GM21786 (cell line): Measurements from ENCODE around the gene TCF4.

Experiments used
- ATAC-seq: cut with Tn5 transposase; IDR thresholded peaks from one replicate; pipeline ENCODE4 v1.9.1; 2021; ENCODE audit not compliant: unreplicated experiment

TCF4 gene

GRCh38 chr18:55328301-55328700 lies 259.7 kb downstream of the TCF4 start:
- ATAC-seq, result no peak

GRCh38 chr18:55327454-55327853 lies 260.5 kb downstream of the TCF4 start:
- no peak for ATAC-seq

GRCh38 chr18:55326134-55326533 lies 261.9 kb downstream of the TCF4 start:
- ATAC-seq, result no peak

- no peak for ATAC-seq
Measured at GRCh38 chr18:55324166-55324565, 263.8 kb downstream of the TCF4 start.

GRCh38 chr18:55323051-55323994 lies 264.7 kb downstream of the TCF4 start:
- ATAC-seq, result no peak

GRCh38 chr18:55322178-55322735 lies 265.7 kb downstream of the TCF4 start:
- peak; percentile 58 for ATAC-seq

GRCh38 chr18:55321265-55322177 lies 266.5 kb downstream of the TCF4 start:
- peak; percentile 67 for ATAC-seq

- ATAC-seq, result no peak
Measured at GRCh38 chr18:55320424-55321264, 267.3 kb downstream of the TCF4 start.

GRCh38 chr18:55319459-55320193 lies 268.4 kb downstream of the TCF4 start:
- no peak for ATAC-seq

GRCh38 chr18:55318951-55319441 lies 269.0 kb downstream of the TCF4 start:
- ATAC-seq, result no peak

- no peak for ATAC-seq
Measured at GRCh38 chr18:55317864-55318263, 270.1 kb downstream of the TCF4 start.

GRCh38 chr18:55317324-55317723 lies 270.7 kb downstream of the TCF4 start:
- no peak for ATAC-seq

GRCh38 chr18:55316486-55317184 lies 271.4 kb downstream of the TCF4 start:
- ATAC-seq, result no peak

- ATAC-seq, result no peak
Measured at GRCh38 chr18:55314615-55315237, 273.3 kb downstream of the TCF4 start.

GRCh38 chr18:55314031-55314430 lies 274.0 kb downstream of the TCF4 start:
- no peak for ATAC-seq

- no peak for ATAC-seq
Measured at GRCh38 chr18:55310863-55311262, 277.1 kb downstream of the TCF4 start.

GRCh38 chr18:55310044-55310676 lies 277.8 kb downstream of the TCF4 start:
- ATAC-seq, result no peak

GRCh38 chr18:55309249-55309648 lies 278.7 kb downstream of the TCF4 start:
- ATAC-seq, result no peak
